HG02884 (cell line): ENCODE measurements around the gene MTA1.

Experiments
- ATAC-seq: cut with Tn5 transposase; IDR thresholded peaks from one replicate; pipeline ENCODE4 v1.9.1; 2021; ENCODE audit warnings: mild to moderate bottlenecking, moderate library complexity; ENCODE audit not compliant: unreplicated experiment

The MTA1 gene

DNA sequence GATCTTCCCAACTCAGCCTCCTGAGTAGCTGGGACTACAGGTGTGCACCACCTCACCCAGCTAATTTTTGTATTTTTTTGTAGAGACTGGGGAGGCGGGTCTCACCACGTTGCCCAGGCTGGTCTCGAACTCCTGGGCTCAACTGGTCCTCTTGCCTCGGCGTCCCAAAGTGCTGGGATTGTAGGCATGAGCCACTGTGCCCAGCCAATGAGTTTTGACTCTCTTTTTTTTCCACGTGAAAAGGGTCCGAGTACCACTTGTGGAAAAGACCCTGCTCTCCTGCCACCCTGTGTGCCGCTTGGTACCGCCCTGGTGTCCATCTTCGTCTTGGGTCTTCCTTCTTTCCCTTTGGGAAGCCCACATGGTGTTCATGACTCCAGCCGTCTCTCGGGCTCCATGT, 89.0 kb downstream of the MTA1 start:
- no peak for ATAC-seq

DNA sequence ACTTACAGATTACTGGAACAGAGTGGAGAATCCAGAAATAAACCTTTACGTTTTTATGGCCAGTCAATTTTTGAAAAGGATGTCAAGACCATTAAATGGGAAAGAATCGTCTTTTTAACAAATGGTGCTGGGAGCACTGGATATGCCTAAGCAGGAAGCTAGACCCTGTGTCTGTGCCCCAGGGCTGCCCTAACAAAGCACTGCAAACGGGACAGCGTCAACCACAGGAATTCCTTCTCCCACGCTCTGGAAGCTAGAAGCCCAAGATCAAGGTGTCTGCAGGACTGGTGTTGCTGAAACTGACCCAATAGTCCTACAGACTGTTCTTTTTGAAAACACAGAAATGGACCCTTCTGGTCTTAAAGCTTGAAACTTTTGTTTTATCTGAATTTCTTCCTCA, 97.5 kb downstream of the MTA1 start:
- ATAC-seq: no peak

DNA sequence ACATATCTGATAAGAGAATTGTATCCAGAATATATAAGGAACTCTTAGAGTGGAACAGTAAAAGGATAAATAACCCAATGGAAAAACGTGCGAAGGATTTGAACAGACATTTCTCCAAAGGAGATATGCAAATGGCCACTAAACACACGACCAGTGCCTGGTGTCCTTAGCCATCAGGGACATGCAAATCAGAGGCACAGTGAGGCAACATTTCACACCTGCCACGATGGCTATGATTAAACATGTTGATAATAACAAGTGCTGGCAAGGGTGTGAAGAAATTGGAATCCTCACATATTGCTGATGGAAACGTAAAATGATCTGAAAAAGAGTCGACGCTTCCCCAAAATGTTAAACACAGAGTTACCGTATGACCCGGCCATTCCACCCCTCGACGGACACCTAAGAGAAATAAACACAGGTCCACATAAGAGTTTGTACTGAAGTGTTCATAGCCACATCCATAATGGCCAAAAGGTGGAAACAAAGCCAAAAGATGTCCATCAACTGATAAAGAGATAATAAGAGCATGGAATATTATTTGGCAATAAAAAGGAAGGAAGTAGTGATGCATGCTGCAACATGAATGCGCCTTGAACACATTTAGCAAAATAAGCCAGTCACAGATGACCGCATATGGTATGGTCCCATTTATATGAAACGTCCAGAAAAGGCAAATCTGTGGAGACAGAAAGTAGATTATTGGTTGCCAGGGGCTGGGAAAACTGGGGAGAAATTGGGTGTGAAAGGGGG, 100.5 kb downstream of the MTA1 start:
- no peak for ATAC-seq
